CD4-positive, alpha-beta T cell treated with Interleukin-17A for 1 hour (primary cell): ENCODE results near the gene CFAP53.

Source experiments
- DNase-seq: peaks from one replicate; pipeline ENCODE4 v3.0.0-alpha.2; 2020

CFAP53 gene

DNA sequence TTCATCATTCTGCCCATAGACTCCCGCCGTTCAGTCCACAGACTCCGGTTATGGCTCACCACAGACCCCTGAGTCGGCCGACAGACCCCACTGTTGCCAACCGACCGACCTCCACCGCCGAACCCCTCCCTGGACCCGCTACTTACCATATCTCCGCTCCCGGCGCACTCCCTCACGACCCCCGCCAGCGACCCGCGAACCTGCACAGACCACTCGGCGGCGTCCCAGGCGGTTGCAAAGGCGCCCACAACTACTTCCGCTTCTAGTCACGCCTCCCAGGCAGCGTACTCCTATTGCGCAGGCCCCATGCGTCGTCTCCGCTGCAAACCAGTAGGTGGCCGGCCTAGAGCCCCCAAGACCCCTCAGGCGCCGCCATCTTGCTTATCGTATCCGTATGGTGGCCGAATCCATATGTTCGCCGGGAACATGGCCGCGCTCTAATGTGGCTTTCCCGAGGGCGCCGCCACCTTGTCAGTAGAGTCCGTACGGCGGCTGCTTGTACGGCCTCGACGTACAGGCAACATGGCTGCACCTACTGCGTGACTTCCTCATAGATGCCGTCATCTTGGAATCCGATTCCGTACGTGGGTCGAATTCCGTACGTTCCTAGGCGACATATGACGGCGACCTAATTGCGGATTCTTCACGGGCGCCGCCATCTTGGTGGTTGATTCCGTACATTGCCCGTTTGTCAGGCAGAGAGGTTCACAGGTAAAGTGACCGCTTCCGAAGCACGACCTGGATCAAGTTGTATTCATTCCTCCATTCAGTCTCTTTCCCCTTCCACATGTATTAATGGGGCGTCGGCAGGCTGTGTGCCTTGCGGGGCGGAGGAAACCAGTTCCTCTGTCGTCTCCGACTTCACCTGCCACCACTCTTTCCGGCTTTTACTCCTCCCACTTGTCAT, 21.4 kb upstream of the CFAP53 start, which contains the start of gene CXXC1:
Gene CXXC1, minus strand, starts transcription at position 252 of the 907 bp plus-strand sequence. Its CDS starts 103 bp downstream, at position 149.
- DNase-seq = peak; percentile 99

DNA sequence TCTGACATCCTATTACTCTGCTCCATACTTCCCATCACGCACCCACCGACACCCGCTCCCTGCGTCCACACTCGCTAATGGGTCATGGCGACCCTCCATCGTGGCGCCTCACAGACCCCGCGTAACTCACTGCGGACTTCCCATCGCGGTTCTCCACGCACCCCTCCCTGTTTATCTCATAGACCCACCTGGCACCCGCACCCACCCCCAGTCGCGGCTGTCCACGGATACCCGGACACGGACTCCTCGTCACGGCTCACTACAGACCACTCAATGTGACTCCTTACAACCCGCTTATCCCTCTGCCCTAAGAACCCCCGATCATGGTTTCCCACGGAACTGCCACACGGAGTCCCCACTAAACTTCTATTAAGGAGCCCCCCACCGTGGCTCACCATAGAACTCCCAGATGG, 20.7 kb upstream of the CFAP53 start:
- DNase-seq = no peak

- DNase-seq = peak; percentile 29
Observed at GRCh38 chr18:50286391-50287027, 20.2 kb upstream of the CFAP53 start.

DNA sequence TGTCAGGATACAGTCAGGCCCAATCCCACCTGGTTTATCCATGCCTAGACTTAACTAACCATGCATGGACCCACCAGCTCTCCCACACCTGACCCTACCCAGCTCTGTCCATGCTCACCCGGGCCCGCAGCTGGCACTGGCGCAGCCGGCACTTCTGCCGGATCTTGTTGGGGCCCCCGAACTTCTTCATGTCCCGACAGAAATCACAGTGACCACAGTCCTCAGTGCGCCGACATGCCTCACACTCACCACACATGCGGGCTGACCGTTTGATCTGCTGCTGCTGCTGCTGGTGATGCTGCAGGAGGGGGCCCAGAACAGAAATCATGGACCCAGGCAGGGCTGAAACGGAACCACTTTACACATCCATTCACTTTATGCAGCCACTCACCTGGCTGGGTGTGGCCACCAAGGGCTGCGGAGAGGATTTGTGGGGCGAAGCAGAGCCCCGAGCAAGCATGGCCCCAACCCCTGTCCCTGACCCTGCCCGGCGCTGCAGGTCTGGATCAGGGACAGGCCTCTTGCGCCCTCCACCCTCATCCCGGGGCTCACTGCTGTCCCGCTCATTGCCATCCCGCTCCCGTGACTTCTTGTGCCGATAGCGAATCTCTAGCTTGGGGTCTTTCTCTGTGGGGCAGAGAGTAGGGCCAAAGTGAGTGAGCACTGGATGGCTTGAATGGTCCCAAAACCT, 19.5 kb upstream of the CFAP53 start:
- DNase-seq = no peak

- no peak for DNase-seq
Observed at GRCh38 chr18:50285071-50285470, 18.8 kb upstream of the CFAP53 start.

DNA sequence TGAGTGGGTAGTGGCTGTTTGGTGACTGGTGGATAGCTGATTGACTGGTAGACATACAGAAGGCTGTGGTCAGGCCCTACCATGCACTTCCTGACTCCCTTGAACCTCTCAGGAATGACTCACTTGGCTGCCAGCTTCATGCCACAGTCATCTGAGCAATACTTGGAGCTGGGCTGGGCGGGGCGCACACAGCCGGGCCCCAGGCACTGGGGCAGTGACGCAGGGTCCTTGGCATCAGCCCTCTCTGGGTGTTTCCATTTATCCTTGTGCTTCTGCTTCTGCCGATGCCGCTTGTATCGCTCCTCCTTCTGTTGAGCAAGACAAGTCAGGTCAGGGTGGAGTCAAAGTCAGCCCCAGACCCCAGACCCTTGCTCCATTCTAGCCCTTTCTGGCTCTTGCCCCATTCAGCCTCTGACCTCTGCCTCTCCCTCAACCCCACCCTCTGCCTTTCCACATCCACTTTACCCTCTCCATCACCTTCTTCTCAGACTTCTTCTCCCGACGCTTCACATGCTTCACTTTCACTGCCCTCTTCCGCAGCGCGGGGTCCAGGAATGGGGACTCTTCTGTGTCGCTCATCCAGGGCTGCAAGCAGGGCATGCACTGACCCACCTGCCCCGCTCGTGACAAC, 18.1 kb upstream of the CFAP53 start:
- no peak for DNase-seq

GRCh38 chr18:50283469-50284209, 17.3 kb upstream of the CFAP53 start:
- no peak for DNase-seq

DNA sequence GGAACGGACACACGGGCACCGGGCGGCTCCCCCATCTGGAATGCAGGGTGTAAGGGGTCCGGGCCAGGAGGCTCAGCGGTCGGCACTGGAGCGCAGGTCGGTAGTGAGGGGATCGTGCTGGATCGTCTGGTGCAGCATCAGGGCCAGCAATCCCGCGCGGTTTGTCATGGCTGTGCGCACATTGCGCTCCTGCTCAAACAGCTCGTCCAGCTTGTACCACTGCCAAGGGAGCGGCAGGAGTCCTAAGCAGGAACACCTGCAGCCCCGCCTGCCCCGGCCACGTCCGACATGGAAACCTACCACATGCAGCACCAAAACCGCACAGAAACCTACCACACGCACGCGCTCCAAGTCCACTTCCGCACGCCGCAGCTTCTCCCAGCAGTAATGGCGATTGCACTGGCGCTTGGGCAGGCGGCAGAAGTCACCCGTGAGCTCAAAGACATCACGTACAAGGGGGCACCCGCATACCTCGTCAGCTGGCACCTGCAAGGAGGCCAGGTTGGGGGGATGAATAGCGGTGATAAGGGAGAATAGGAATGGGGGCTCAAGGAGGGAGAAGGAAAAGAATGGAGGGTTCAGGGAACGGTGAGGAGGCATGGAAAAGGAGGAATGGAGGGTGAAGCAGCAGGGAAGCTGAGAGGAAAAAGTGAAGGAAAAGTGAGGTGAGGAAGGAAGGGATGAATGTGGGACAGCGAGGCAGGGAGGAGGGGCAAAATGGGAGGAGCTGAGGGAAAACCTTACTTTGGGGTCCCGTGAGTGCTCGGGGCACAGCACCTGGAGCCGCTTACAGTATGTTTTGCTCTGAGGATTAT, 16.4 kb upstream of the CFAP53 start:
- no peak for DNase-seq

GRCh38 chr18:50281972-50282520, 15.8 kb upstream of the CFAP53 start:
- no peak for DNase-seq

- peak; percentile 98 for DNase-seq
Observed at GRCh38 chr18:50281295-50281971, 15.1 kb upstream of the CFAP53 start, which contains the start of gene MBD1. Gene MBD1, minus strand, starts transcription at chr18:50281523. Its CDS starts 1,531 bp downstream, at chr18:50279992.

- no peak for DNase-seq
Observed at GRCh38 chr18:50280707-50281294, 14.5 kb upstream of the CFAP53 start.

GRCh38 chr18:50279752-50280151, 13.5 kb upstream of the CFAP53 start:
- DNase-seq = no peak

DNA sequence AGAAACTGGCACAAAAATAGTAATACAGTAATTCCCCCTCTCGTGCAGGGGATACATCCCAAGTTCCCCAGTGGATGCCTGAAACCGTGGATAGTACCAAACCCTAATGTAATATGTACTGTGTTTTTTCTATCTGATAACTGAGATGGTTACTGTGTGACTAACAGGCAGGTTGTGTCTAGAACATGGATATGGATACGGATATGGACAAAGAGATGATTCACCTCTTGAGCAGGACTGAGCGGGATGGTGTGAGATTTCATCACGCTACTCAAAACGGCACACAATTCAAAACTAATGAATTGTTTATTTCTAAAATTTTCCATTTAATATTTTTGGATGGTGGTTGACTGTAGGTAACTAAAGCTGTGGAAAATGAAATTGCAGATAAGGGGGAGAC, 11.6 kb upstream of the CFAP53 start:
- no peak for DNase-seq

DNA sequence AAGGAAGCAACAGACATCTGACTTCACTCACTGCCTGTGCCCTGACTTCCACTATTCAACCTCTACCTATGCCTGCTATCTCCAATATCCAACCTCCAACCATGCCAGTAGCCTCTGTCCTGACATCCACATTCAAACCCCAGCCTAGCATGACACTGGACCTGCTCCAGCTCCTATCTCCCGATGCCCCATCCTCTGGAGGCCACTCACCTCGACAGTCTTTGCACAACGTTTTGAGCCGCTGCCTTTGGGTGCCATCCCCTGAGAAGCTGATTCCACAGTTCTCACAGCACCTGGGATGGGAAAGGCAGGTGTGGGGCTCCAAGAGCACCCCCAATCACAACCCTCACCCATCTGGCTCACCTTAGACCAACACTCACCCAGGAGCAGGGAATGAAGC, 10.2 kb upstream of the CFAP53 start:
- DNase-seq = no peak

DNA sequence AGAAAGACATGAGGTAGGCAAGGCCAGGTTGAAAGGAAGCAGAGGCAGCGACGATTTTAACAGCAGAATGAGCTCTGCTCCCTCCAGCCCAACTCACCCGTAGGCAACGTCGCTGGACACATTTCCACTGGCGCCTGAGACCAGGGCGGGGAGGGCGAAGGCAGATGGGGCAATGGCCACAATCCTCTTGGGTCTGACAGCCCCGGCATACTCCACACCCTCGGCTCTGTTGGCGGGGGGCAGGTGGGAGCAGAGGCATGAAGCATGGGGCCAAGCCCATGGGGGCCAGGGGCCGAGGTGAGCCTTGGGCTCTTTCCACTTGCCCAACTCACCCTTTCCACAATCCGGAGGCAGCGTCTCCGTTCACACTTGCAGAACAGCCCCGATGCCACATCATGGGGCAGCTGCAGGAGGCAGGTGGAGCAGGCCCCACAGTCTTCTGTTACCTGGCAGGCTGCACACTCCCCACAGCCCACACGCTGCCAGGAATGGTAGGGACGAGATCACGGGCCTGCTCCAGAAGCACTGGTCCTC, 9.3 kb upstream of the CFAP53 start:
- no peak for DNase-seq

GRCh38 chr18:50274941-50275340, 8.6 kb upstream of the CFAP53 start:
- no peak for DNase-seq

GRCh38 chr18:50274044-50274442, 7.7 kb upstream of the CFAP53 start:
- DNase-seq = no peak

- no peak for DNase-seq
Observed at GRCh38 chr18:50273203-50274043, 7.1 kb upstream of the CFAP53 start.

GRCh38 chr18:50272568-50272967, 6.3 kb upstream of the CFAP53 start:
- DNase-seq = no peak
